ENCODE data around the gene PLPPR1. TPM values are rescaled to one million over a fixed set of nuclear protein-coding genes. Genes with fewer than 3 reads are reported as not detected.

The PLPPR1 gene
- total RNA-seq, 1 experiment from 2014 or later: not detected

GRCh38 chr9:101201630-101202029, 173.1 kb downstream of the PLPPR1 start:
- no peaks in the 10 kb centered on the region for H3K36me3 ChIP-seq (ENCODE audit: control insufficient read depth, insufficient read depth, low read length)
- no TSS peak for BruUV-seq (replicated peaks)
- no peaks in the 10 kb centered on the region for H3K4me1 ChIP-seq (ENCODE audit: control insufficient read depth, insufficient read depth, low read length)
- H3K27me3 ChIP-seq (ENCODE audit: control insufficient read depth, insufficient read depth, low read length): no peaks in the 10 kb centered on the region
- POLR2A ChIA-PET: no interaction called here
- H3K27ac ChIP-seq (ENCODE audit: low read length): no peak overlapping the region
- no peak overlapping the region for H3K4me3 ChIP-seq (ENCODE audit: low read depth in 2 of 2, low read length in 2 of 2)
- CTCF ChIA-PET: no interaction called here
- no peak for DNase-seq (ENCODE audit: low read depth, low spot score)
- no peak for TF ChIP-seq POLR2AphosphoS5 (IDR thresholded peaks at IDR 0.05; ENCODE audit: low read depth, low read length)
- TF ChIP-seq SIN3A (IDR thresholded peaks at IDR 0.05; ENCODE audit: borderline replicate concordance, insufficient read depth, low read depth, low read length): no peak
- TF ChIP-seq REST (IDR thresholded peaks at IDR 0.05; ENCODE audit: insufficient read depth in 1 of 2, low read depth in 2 of 2, low read length in 1 of 2): no peak
- no peak for TF ChIP-seq TCF7L2 (IDR thresholded peaks at IDR 0.05; ENCODE audit: low read depth, low read length)
- no peak for TF ChIP-seq CTCF (IDR thresholded peaks at IDR 0.05)
- intact Hi-C loops (cut with micrococcal nuclease; ENCODE audit: unreplicated experiment) (no loop called here), in situ Hi-C loops (cut with HindIII; ENCODE audit: low pct_unique_long_range_greater_than_20kb, low sequenced_read_pairs) (no loop called here)
- no peak for ATAC-seq
- no peaks in the 10 kb centered on the region for H3K9me3 ChIP-seq (ENCODE audit: control insufficient read depth, insufficient read depth, low read depth, low read length)

- no peak for TF ChIP-seq CTCF (IDR thresholded peaks at IDR 0.05)
- no peak for TF ChIP-seq SIN3A (IDR thresholded peaks at IDR 0.05; ENCODE audit: borderline replicate concordance, insufficient read depth, low read depth, low read length)
- TF ChIP-seq REST (IDR thresholded peaks at IDR 0.05; ENCODE audit: insufficient read depth in 1 of 2, low read depth in 2 of 2, low read length in 1 of 2): no peak
- TF ChIP-seq TCF7L2 (IDR thresholded peaks at IDR 0.05; ENCODE audit: low read depth, low read length): no peak
- no peak for TF ChIP-seq POLR2AphosphoS5 (IDR thresholded peaks at IDR 0.05; ENCODE audit: low read depth, low read length)
- no peaks in the 10 kb centered on the region for H3K27me3 ChIP-seq (ENCODE audit: control insufficient read depth, insufficient read depth, low read length)
- DNase-seq (ENCODE audit: low read depth, low spot score) (no peak), ATAC-seq (no peak)
- H3K27ac ChIP-seq (ENCODE audit: low read length): no peak overlapping the region
- ChIA-PET CTCF (no interaction called here), POLR2A (no interaction called here)
- no peaks in the 10 kb centered on the region for H3K9me3 ChIP-seq (ENCODE audit: control insufficient read depth, insufficient read depth, low read depth, low read length)
- intact Hi-C loops (cut with micrococcal nuclease; ENCODE audit: unreplicated experiment) (no loop called here), in situ Hi-C loops (cut with HindIII; ENCODE audit: low pct_unique_long_range_greater_than_20kb, low sequenced_read_pairs) (no loop called here)
- no TSS peak for BruUV-seq (replicated peaks)
- no peaks in the 10 kb centered on the region for H3K4me1 ChIP-seq (ENCODE audit: control insufficient read depth, insufficient read depth, low read length)
- no peak overlapping the region for H3K4me3 ChIP-seq (ENCODE audit: low read depth in 2 of 2, low read length in 2 of 2)
- no peaks in the 10 kb centered on the region for H3K36me3 ChIP-seq (ENCODE audit: control insufficient read depth, insufficient read depth, low read length)
Measured at GRCh38 chr9:101209670-101210069, 181.1 kb downstream of the PLPPR1 start.

All from Panc1 (cell line).